ENCODE measurements around the gene BATF3. TPM values are rescaled to one million over a fixed set of nuclear protein-coding genes. Genes with fewer than 3 reads are reported as not detected.

Gene BATF3
- total RNA-seq, 4 donors from 2014 or later, result 0.14 to 2.8 (median 0.64) TPM; not detected in 1

GRCh38 chr1:212652609-212653008, 47.0 kb downstream of the BATF3 start:
- WGBS, 2 donors (ENCODE audit: low coverage in 1 of 2), result 94% methylated on average over 1 of the region's 1 CpG; no CpG with 5 or more reads in 1 of the 2 donors

GRCh38 chr1:212651977-212652376, 47.7 kb downstream of the BATF3 start:
- TF ChIP-seq EP300 (IDR thresholded peaks at IDR 0.05; ENCODE audit: low read depth), result no peak
- no peak for TF ChIP-seq POLR2A (IDR thresholded peaks at IDR 0.05)
- TF ChIP-seq POLR2AphosphoS5 (IDR thresholded peaks at IDR 0.05), result no peak
- no peak for TF ChIP-seq CTCF (IDR thresholded peaks at IDR 0.05)
- in situ Hi-C loops (cut with MboI; ENCODE audit: low pct_ligation_motif_present in 1 of 4, low pct_unique_long_range_greater_than_20kb in 1 of 4, low sequenced_read_pairs in 3 of 4) (loop anchor here (25.0 kb wide), 3 partner anchors 110 to 335 kb away; partner anchors contain the start of genes NSL1 (in 1 of the 4) and TATDN3 (in 1 of the 4)), intact Hi-C loops (cut with DNase I; ENCODE audit: low total_unique reads) (no loop called here)
- no peak overlapping the region for H3K4me3 ChIP-seq
- no peaks in the 10 kb centered on the region for H3K4me1 ChIP-seq
- no peak overlapping the region for H3K27ac ChIP-seq
- H3K27me3 ChIP-seq, result peaks cover 3% of the 10 kb centered on the region
- 96 to 100% methylated on average over 2 to 3 of the region's 3 CpGs for WGBS, 2 donors (ENCODE audit: low coverage in 1 of 2)
- no peak for DNase-seq
- H3K9me3 ChIP-seq, result no peaks in the 10 kb centered on the region
- no peaks in the 10 kb centered on the region for H3K36me3 ChIP-seq

More at GRCh38 chr1:212652609-212653008, 47.0 kb downstream of the BATF3 start:
- Histone ChIP-seq H3K4me3 (no peak overlapping the region), H3K9me3 (no peaks in the 10 kb centered on the region), H3K4me1 (no peaks in the 10 kb centered on the region), H3K27ac (no peak overlapping the region), H3K36me3 (no peaks in the 10 kb centered on the region), H3K27me3 (peaks cover 3% of the 10 kb centered on the region)
- in situ Hi-C loops (cut with MboI; ENCODE audit: low pct_ligation_motif_present in 1 of 4, low pct_unique_long_range_greater_than_20kb in 1 of 4, low sequenced_read_pairs in 3 of 4), result loop anchor here (25.0 kb wide), 3 partner anchors 110 to 335 kb away; partner anchors contain the start of genes NSL1 (in 1 of the 4) and TATDN3 (in 1 of the 4)
- no peak for DNase-seq
- intact Hi-C loops (cut with DNase I; ENCODE audit: low total_unique reads), result no loop called here
- TF ChIP-seq POLR2AphosphoS5 (IDR thresholded peaks at IDR 0.05) (no peak), EP300 (IDR thresholded peaks at IDR 0.05; ENCODE audit: low read depth) (no peak), POLR2A (IDR thresholded peaks at IDR 0.05) (no peak), CTCF (IDR thresholded peaks at IDR 0.05) (no peak)

- Histone ChIP-seq H3K4me3 (no peak overlapping the region), H3K27ac (no peak overlapping the region), H3K27me3 (peaks cover 3% of the 10 kb centered on the region), H3K9me3 (no peaks in the 10 kb centered on the region), H3K4me1 (no peaks in the 10 kb centered on the region), H3K36me3 (no peaks in the 10 kb centered on the region)
- DNase-seq, result no peak
- intact Hi-C loops (cut with DNase I; ENCODE audit: low total_unique reads), result no loop called here
- WGBS, 2 donors (ENCODE audit: low coverage in 1 of 2), result 88% methylated on average over 4 of the region's 4 CpGs; no CpG with 5 or more reads in 1 of the 2 donors
- in situ Hi-C loops (cut with MboI; ENCODE audit: low pct_ligation_motif_present in 1 of 4, low pct_unique_long_range_greater_than_20kb in 1 of 4, low sequenced_read_pairs in 3 of 4), result loop anchor here (25.0 kb wide), 3 partner anchors 111 to 336 kb away; partner anchors contain the start of genes NSL1 (in 1 of the 4) and TATDN3 (in 1 of the 4)
- TF ChIP-seq POLR2AphosphoS5 (IDR thresholded peaks at IDR 0.05), result no peak
- TF ChIP-seq EP300 (IDR thresholded peaks at IDR 0.05; ENCODE audit: low read depth), result no peak
- TF ChIP-seq POLR2A (IDR thresholded peaks at IDR 0.05), result no peak
- TF ChIP-seq CTCF (IDR thresholded peaks at IDR 0.05), result no peak
Measured at GRCh38 chr1:212651521-212651920, 48.1 kb downstream of the BATF3 start.

GRCh38 chr1:212650228-212650627, 49.4 kb downstream of the BATF3 start:
- intact Hi-C loops (cut with DNase I; ENCODE audit: low total_unique reads), result no loop called here
- Histone ChIP-seq H3K9me3 (no peaks in the 10 kb centered on the region), H3K27ac (no peak overlapping the region), H3K36me3 (no peaks in the 10 kb centered on the region), H3K27me3 (peaks cover 3% of the 10 kb centered on the region), H3K4me1 (no peaks in the 10 kb centered on the region), H3K4me3 (no peak overlapping the region)
- TF ChIP-seq POLR2A (IDR thresholded peaks at IDR 0.05), result no peak
- TF ChIP-seq POLR2AphosphoS5 (IDR thresholded peaks at IDR 0.05), result no peak
- no peak for TF ChIP-seq EP300 (IDR thresholded peaks at IDR 0.05; ENCODE audit: low read depth)
- no peak for TF ChIP-seq CTCF (IDR thresholded peaks at IDR 0.05)
- no peak for DNase-seq
- in situ Hi-C loops (cut with MboI; ENCODE audit: low pct_ligation_motif_present in 1 of 4, low pct_unique_long_range_greater_than_20kb in 1 of 4, low sequenced_read_pairs in 3 of 4), result loop anchor here (25.0 kb wide), 3 partner anchors 112 to 337 kb away; partner anchors contain the start of genes NSL1 (in 1 of the 4) and TATDN3 (in 1 of the 4)
- WGBS, 2 donors (ENCODE audit: low coverage in 1 of 2), result 0 to 35% methylated on average over 2 to 3 of the region's 3 CpGs
